ENCODE results near the gene SNX8. TPM values are rescaled to one million over a fixed set of nuclear protein-coding genes. Genes with fewer than 3 reads are reported as not detected.
A peak's percentile ranks its signal among the peaks of the same experiment; 100 is the strongest.

SNX8 gene
- total RNA-seq, 1 experiment from 2014 or later: 40.6 TPM

GRCh38 chr7:2213551-2214215 lies 100.6 kb downstream of the SNX8 start:
- peak overlapping the region in 1 of 3 experiments; percentile 9; a peak in 2 of 7 replicates for H3K27ac Mint-ChIP-seq
- no peak overlapping the region for H4K91ac ChIP-seq (ENCODE audit: insufficient read length, low read depth, low read length)
- H4K20me1 ChIP-seq (ENCODE audit: control insufficient read depth, insufficient read depth, insufficient read length): no peaks in the 10 kb centered on the region
- H3K14ac ChIP-seq (ENCODE audit: insufficient read depth, low read length): no peak overlapping the region; the same call in 1 of the 2 replicates
- H2AFZ ChIP-seq (ENCODE audit: low read length): no peak overlapping the region
- H3K23me2 ChIP-seq (ENCODE audit: insufficient read length, low read depth, low read length, poor library complexity, severe bottlenecking): no peaks in the 10 kb centered on the region
- no peak overlapping the region for H2BK120ac ChIP-seq (ENCODE audit: low read depth, low read length, poor library complexity, severe bottlenecking)
- peaks cover 61 to 84% (median 84%) of the 10 kb centered on the region in 3 experiments for H3K36me3 Mint-ChIP-seq (ENCODE audit: insufficient read depth in 1 of 3, low read depth in 3 of 3)
- no peaks in the 10 kb centered on the region for H3K4me1 Mint-ChIP-seq
- no peaks in the 10 kb centered on the region for H3K9me3 ChIP-seq (ENCODE audit: control insufficient read depth, low read depth, low read length)
- no peaks in the 10 kb centered on the region for H3K27me3 ChIP-seq (ENCODE audit: insufficient read depth, low read length)
- H2BK5ac ChIP-seq (ENCODE audit: insufficient read length, low read length): no peak overlapping the region
- H2BK12ac ChIP-seq (ENCODE audit: insufficient read length, low read depth, low read length): no peak overlapping the region
- H3K27me3 Mint-ChIP-seq (ENCODE audit: low read depth): peaks cover 2% of the 10 kb centered on the region
- H2BK20ac ChIP-seq (ENCODE audit: low read depth, low read length, poor library complexity, severe bottlenecking): no peak overlapping the region
- H3K23ac ChIP-seq (ENCODE audit: insufficient read length, low read depth, low read length): no peak overlapping the region
- H3K56ac ChIP-seq (ENCODE audit: insufficient read length, low read depth, low read length): no peak overlapping the region
- no peak overlapping the region; a peak in 1 of 5 replicates for H3K4me3 Mint-ChIP-seq
- no peak overlapping the region for H4K5ac ChIP-seq (ENCODE audit: insufficient read length, low read depth, low read length)
- H3K79me1 ChIP-seq (ENCODE audit: insufficient read depth, low read depth, low read length, poor library complexity, severe bottlenecking): no peaks in the 10 kb centered on the region
- TF ChIP-seq CTCF (conservative IDR thresholded peaks at IDR 0.05): no peak
- peaks cover 1 to 5% of the 10 kb centered on the region in 2 experiments; a peak in 3 of 5 replicates for H3K9me3 Mint-ChIP-seq
- H3K27ac ChIP-seq (ENCODE audit: insufficient read length, low read depth, low read length): no peak overlapping the region
- no peak overlapping the region for H2AK5ac ChIP-seq (ENCODE audit: insufficient read length, low read length)
- no peak overlapping the region for H3K4me2 ChIP-seq (ENCODE audit: insufficient read depth, insufficient read length, low read length)
- H3K79me2 ChIP-seq (ENCODE audit: insufficient read depth, low read length): no peaks in the 10 kb centered on the region
- no CpG with 5 or more reads among the region's 15 CpGs for WGBS (ENCODE audit: extremely low coverage, insufficient read length, low lambda C conversion rate)
- H3K4ac ChIP-seq (ENCODE audit: low read depth, low read length): no peak overlapping the region
- no peak overlapping the region for H3T11ph ChIP-seq (ENCODE audit: low read length)
- H3K4me1 ChIP-seq (ENCODE audit: insufficient read depth, low read length): no peaks in the 10 kb centered on the region
- H3K9ac ChIP-seq (ENCODE audit: extremely low read depth, insufficient read length, low read length): no peak overlapping the region
- no peak overlapping the region for H2BK15ac ChIP-seq (ENCODE audit: low read depth, low read length)
- DNase-seq: no peak
- H4K8ac ChIP-seq (replicated peaks; ENCODE audit: insufficient read length, low read depth, low read length): no peak overlapping the region
- no peak overlapping the region for H3K18ac ChIP-seq (ENCODE audit: insufficient read length, low read depth, low read length)

All from H9 (cell line).